Measurements from ENCODE around the gene REST. TPM values are rescaled to one million over a fixed set of nuclear protein-coding genes. Genes with fewer than 3 reads are reported as not detected.
A peak's percentile ranks its signal among the peaks of the same experiment; 100 is the strongest.
"Not testable (repeated sequence)": the region's sequence is repeated elsewhere in the genome, so short reads cannot be mapped to it uniquely, and the experiment has no call there.

The REST gene
- total RNA-seq, 1 experiment from 2014 or later = 26.9 TPM

DNA sequence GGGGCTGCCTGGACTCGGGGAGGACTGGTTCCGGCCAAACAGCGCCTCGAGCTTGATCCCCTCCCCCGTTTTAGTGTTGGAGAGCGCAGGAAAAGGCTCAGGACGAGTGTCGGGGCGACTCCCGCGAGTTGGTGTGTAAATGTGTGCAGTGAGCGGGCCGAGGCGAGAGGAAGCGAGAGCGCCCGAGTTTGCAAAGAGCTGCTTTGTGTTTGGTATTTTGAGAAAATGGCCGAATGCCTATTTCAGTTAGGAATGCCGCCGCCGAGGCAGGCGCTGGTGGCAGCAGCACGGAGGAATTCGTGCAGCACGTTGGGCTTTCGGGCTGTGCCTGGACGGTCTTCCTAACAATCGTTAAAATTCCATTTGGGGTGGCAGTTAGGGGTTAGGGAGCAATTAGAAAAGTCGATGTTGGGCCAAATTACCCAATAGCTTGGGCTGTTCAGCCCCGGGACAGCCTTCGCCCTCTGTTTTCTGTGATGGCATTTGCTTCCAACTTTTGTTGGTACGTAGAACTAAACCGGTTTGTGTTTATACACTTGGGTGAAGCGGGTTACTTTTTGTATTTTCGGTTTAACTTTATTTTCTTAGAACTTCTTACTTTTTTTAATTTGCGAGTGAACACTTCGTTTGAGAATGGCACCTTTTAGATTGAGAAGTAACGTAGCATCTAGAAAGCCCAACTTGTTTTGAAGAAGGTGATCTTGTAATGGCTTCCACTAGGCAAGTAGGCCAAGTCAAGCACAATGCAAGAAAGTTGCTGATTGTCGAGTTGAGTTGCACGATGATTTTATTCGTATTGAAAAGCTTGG lies 1.6 kb downstream of the REST start:
- DNase-seq (ENCODE audit: low read depth) = peak; percentile 65

DNA sequence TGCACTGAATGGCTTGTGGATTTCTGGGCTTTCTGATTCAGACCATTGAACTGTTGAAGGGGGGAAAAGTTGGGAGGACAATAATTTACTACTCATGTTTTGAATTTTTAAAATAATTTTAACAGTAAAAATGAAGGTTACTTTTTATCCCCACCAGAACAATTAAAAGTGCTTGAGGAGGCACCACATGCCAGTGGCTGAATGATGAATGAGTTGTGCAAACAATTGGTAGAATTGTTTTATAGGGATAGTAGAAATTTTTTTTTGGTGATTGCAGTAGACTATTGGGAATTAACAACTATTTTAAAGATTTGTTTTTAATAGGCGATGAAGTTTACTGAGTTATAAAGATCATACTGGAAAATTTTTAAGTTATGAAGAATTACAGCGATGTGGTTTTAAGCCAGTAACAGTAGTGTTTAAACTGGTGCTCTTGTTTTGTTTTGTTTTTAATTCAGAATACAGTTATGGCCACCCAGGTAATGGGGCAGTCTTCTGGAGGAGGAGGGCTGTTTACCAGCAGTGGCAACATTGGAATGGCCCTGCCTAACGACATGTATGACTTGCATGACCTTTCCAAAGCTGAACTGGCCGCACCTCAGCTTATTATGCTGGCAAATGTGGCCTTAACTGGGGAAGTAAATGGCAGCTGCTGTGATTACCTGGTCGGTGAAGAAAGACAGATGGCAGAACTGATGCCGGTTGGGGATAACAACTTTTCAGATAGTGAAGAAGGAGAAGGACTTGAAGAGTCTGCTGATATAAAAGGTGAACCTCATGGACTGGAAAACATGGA lies 2.7 kb downstream of the REST start:
- no peak for DNase-seq (ENCODE audit: low read depth)

DNA sequence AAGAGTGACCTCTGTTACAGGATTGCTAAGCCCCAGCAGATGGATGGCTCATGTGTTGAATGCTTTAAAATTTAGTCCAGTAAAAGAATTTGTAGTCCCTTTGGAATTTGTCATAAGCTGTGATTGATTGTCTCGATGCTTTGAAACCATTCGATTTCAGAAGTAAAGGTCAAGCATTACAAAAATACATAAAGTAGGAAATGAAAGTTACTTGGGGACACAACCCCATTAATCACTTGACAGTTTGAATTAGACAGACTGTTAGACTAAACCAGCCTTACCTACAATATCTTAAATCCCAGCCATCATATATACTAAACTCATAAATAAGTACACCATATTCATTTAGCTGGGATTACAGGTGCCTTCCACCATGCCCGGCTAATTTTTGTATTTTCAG lies 6.6 kb downstream of the REST start:
- DNase-seq (ENCODE audit: low read depth) = no peak

DNA sequence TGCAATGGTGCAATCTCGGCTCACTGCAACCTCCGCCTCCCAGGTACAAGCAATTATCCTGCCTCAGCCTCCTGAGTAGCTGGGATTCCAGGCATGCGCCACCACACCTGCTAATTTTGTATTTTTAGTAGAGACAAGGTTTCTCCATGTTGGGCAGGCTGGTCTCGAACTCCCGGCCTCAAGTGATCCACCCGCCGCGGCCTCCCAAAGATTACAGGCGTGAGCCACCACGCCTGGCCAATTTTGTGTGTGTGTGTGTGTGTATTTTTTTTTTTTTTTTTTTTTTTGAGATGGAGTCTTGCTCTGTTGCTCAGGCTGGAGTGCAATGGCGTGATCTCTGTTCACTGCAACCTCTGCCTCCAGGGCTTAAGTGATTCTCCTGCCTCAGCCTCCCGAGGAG lies 7.3 kb downstream of the REST start:
- DNase-seq (ENCODE audit: low read depth) = not testable (repeated sequence)

DNA sequence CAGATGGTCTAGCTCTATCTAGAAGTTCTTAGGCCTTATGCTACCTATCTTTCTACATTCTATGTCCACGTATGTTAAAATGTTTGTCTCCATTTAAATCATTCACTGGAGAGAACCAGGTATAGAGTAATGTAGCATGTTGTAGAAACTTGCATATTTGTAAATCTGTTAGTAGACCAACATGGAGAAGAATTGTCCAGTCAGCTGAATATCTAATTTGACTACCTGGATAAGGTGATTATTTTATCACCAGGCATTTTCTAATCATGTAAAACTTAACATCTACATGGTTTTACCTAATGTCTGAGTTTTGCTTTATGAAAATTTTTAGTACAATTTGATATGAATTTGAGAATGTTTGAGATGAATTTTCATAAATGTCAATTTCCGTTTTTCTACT lies 19.5 kb downstream of the REST start:
- no peak for DNase-seq (ENCODE audit: low read depth)

DNA sequence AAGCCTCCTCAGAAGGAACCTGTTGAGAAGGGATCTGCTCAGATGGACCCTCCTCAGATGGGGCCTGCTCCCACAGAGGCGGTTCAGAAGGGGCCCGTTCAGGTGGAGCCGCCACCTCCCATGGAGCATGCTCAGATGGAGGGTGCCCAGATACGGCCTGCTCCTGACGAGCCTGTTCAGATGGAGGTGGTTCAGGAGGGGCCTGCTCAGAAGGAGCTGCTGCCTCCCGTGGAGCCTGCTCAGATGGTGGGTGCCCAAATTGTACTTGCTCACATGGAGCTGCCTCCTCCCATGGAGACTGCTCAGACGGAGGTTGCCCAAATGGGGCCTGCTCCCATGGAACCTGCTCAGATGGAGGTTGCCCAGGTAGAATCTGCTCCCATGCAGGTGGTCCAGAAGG lies 22.9 kb downstream of the REST start:
- no peak for DNase-seq (ENCODE audit: low read depth)

DNA sequence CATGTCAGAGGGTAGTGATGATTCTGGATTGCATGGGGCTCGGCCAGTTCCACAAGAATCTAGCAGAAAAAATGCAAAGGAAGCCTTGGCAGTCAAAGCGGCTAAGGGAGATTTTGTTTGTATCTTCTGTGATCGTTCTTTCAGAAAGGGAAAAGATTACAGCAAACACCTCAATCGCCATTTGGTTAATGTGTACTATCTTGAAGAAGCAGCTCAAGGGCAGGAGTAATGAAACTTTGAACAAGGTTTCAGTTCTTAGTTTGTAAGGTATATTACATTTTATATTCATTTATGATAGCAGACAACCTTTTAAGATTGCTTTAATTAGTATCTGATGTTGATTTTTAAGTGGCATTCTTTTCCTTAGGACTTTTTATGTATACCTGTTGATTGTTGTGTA lies 24.2 kb downstream of the REST start:
- no peak for DNase-seq (ENCODE audit: low read depth)

DNA sequence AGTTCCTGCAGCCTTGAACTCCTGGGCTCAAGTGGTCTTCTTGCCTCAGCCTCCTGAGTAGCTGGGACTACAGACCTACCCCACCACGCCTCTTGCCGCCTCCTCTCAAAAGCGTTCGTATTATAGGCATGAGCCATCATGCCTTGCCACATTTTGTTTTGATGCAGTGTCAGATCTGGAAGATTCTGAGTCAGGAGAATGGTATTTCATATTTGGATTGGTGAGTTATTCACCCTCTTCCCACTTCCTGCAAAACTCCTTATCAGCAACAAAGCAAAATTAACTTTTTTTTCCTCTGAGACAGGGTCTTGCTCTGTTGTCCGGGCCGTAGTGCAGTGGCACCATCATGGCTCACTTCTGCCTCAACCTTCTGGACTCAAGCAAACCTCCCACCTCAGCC lies 29.6 kb downstream of the REST start:
- DNase-seq (ENCODE audit: low read depth) = peak; percentile 90

DNA sequence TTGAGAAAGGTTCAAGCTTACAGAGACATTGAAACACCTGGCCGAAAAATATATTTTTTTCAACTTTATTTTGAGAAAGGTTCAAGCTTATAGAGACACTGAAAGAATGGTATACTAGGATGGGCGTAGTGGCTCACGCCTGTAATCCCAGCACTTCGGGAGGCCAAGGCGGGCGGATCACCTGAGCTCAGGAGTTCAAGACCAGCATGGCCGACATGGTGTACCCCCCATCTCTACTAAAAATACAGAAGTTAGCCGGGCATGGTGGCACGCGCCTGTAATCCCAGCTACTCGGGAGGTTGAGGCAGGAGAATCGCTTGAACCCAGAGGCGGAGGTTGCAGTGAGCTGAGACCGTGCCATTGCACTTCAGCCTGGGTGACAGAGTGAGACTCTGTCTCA lies 32.1 kb downstream of the REST start:
- DNase-seq (ENCODE audit: low read depth) = not testable (repeated sequence)

DNA sequence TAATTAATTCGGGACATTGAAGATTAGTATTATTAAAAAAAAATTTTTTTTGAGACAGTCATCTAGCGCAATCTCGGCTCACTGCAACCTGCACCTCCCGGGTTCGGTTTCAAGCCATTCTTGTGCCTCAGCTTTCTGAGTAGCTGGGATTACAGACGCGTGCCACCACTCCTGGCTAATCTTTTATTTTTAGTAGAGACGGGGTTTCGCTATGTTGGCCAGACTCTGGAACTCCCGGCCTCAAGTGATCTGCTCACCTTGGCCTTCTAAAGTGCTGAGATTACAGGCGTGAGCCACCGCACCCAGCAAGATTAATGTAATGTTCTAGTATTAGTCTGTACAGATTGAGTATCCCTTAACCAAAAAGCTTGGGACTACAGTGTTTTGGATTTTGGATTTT lies 32.7 kb downstream of the REST start:
- no peak for DNase-seq (ENCODE audit: low read depth)

DNA sequence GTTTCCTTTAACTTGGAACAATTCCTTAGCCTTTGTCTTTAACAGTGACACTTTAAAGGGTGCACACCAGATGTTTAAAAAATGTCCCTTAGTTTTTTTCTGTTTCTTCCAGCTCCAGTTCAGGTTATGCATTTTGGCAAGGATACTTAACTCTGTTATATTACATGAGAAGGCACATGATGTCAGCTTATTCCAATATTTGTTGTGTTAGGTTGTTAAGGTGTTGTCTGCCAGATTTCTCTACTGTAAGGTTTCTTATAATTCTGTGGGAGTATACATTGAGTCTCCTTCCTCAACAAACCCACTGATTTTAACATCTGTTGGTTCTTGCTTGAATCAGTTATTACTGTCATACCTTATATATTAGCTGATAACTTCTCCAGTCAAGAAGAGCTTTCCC lies 33.3 kb downstream of the REST start:
- DNase-seq (ENCODE audit: low read depth) = no peak

DNA sequence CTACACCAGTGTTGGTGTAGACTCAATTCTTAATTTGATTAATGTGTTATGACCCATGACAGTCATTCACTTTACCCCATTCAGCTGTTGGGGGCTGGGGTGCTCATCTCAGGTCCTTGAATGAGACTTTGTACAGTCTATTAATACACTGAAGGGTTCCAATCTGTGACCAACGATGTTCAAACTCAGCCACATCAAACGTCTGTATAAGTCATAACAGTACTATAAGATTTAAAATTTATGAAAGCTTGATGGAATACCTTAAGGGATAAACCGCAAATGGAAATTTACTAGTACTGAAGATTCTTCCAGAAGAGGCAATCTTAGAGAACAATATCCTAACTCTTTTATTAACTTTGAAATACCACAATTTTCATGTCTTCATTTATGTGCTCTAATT lies 33.7 kb downstream of the REST start:
- DNase-seq (ENCODE audit: low read depth) = no peak

DNA sequence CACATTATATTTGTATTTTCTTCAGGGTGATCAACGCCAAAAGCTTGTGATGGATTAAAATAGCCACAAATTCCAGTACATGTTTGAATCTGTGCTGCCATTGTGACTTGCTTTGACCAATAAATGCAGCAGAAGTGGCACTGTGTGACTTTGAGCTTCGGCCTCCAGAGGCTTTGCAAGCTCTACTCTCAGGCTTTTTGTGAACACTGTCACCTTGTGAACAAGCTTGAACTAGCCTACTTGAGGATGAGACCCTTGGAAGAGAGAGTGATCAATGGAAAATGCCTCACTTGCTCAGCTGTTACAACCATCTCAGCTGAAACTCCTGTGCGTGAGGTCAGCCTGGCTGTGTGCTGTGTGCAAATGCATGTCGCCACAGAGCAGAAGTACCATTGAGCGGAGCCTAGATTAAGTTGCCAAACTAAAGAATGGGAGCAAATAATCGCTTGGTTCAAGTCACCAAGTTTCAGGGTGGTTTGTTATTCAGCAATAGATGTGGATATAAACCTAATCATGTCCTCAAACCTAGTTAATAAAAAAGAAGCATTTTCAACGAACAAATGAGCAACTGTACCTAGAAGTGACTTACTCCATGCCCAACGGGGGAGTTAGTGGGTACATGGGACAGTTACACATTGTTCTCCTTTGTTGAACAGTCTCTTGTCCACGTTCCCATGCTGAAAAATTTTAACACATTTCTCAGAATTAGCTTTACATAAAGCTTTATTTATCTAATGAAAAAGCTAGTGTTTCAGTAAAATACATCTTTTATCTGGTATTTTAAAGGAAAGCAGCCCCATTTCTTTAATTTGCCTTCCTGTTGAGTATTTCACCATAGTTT lies 46.2 kb downstream of the REST start:
- no peak for DNase-seq (ENCODE audit: low read depth)

DNA sequence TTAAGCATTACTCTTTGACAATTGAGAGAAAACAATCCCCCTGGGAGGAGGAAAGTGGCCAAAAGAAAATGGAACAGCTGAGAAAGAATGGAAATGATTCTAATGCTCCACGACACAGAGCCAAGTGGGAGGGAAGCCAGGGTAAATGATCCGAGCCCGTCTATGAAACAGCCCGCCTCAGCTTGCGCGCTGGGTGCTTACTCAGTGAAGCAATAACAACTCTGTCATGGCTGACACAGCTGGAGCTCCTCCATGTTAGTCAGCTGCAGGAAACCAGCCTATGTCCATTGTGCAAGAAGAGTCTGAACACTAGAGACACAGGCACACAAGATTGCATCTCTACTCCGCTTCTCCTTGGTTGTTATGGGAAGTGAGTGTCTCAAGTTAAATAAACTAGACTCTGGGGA lies 50.4 kb downstream of the REST start:
- peak; percentile 77 for DNase-seq (ENCODE audit: low read depth)

DNA sequence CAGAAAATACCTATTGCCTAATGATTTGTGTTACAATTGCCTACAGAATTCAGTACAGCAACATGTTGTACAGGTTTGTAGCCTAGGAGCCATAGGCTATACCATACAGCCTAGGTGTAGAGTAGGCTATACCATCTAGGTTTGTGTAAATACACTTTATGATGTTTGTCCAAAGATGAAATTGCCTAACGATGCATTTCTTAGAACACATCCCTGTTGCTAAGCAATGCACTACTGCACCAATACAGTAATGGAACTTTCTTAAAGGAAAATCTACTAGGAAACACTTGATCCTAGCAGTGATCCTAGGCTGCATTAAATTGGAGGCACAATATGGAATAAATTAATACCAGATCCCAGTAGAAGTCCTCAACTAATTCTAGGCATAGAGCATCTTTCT lies 51.4 kb downstream of the REST start:
- DNase-seq (ENCODE audit: low read depth) = no peak

DNA sequence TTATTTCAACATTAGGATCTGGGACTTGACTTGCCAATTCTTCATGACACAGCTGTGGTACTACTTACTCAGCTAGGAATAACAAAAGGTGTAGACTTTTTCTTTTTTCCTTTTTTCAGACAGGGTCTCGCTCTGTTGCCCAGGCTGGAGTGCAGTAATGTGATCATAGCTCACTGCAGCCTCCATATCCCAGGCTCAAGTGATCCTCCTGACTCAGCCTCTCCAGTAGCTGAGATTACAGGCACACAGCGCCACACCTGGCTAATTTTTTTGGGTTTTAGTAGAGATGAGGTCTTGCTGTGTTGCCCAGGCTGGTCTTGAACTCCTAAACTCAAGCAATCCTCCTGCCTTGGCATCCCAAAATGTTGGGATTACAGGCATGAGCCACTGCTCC lies 53.4 kb downstream of the REST start:
- no peak for DNase-seq (ENCODE audit: low read depth)

DNA sequence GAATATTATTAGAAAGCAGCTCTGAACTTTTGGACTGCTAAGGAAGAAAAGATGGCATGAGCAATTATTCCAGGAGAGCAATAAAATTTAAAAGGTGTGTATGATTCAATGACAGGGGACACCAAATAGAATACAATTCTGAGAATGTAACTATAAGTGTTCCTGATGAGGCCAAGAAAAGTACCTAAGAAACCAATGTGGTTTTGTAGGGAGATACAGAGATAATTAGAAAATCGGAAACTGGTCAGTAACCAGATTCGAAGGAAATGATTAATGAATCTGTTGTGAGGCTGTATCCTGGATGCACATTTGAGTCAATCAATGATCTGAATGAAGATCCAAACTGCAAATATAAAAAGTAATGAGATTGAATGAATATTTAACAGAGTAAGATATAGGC lies 63.7 kb downstream of the REST start:
- no peak for DNase-seq (ENCODE audit: low read depth)

DNA sequence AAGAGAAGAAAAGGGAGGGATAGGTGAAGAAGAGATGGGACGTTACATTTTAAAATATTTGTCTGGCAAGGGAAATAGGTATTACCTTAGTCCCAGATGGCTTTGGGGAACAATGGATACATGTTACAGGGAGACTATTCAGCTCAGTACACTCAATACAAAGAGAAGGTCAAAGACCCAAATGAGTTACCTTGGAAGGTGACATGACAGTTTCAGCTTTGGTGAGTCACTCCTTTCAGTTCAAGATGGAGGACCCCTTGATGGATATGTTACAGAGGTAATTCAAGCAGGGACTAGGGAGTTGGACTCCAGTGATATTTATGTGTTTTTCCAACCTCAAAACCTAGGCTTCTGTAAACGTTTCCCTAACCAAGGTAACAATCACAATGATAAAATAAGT lies 64.7 kb downstream of the REST start:
- no peak for DNase-seq (ENCODE audit: low read depth)

DNA sequence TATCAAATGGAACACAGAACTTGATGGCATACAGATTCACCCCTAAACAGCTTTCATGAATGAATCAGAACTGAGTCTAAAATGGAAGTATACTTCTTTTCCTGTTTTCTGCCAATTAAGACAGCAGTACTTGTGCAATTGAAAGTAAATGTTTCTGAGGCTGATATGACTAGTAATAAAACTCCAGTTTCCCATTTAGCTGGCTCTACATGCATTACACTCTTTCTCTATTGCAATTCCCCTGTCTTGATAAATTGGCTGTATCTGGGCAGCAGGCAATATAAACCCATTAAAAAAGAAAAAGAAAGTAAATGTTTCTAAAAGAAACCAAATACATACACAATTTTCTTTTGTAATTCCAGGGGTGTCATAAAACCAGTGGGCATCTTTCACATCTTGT lies 65.1 kb downstream of the REST start:
- no peak for DNase-seq (ENCODE audit: low read depth)

DNA sequence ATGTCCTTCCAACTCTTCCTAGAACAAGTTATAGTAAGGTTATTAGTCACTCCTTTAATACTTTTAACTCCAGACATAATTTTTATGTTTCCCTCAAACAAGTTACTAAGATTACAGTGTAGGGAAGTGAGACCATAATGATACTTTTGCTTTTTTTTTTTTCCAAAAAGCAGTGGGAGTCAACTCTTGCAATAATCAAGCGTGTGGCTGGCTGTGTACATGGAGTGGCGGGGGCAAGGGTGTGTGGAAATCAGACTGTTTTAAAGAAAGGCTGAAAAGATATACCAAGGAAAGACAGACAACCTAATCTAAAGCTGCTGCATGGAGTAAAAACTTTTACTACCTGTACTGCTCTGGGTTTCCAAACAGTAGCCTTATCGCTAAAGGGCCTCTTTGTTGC lies 65.6 kb downstream of the REST start:
- DNase-seq (ENCODE audit: low read depth) = no peak

DNA sequence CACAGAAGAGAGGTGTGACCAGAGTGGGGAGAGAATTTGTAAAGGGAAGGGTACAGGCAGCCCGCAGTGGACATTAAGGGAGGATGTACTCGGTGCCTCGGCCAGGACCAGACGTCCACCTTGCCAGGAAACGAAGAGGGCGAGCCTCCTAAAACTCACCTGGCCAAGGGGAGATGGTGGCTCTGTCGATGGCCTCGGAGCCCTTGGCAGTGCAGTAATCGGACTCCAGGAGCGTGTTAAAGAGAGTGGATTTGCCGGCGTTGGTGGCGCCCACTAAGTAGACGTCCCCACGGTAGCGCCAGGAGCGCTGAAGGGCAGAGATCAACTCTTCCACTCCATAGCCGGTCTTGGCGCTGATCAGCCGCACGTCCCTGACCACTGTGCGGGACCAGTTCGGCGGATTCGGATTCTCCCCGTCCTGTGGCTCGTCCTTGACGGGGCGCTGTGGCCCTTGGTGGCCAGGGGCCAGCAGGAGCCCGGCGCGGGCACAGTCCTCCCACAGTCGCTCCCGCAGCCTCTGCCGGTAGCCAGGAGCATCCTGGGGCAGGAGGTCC lies 68.7 kb downstream of the REST start:
- peak; percentile 16 for DNase-seq (ENCODE audit: low read depth)

DNA sequence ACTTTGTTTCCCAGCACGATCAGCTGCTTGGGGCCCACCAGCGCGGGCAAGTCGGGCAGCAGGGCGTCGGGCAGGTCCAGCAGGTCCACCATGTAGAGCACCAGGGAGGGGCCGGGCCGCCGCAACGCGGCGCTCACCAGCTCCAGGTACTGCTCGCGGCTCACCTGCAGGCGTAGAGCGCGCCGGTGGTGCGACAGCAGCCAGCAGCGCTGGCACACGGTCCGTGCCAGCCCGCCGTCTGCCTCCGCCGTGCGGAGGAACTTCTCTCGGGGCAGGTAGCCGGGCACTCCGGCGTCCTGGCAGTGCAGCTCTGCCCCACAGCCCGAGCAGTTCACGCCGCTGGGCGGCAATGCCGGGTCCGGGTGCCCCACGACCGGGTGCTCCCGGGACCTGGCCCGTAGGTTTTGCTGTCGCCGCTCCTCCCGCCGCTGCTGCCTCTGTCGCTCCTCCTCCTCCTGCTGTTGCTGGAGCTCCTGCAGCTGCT lies 69.2 kb downstream of the REST start:
- no peak for DNase-seq (ENCODE audit: low read depth)
